ENCODE data around the gene RUBCN.
A peak's percentile ranks its signal among the peaks of the same experiment; 100 is the strongest.
"Not testable (repeated sequence)": the region's sequence is repeated elsewhere in the genome, so short reads cannot be mapped to it uniquely, and the experiment has no call there.

RUBCN gene

GRCh38 chr3:197657541-197658292, 79.0 kb downstream of the RUBCN start:
- H2BK120ac ChIP-seq (ENCODE audit: low read depth, low read length); H3K9ac ChIP-seq (ENCODE audit: low read length); H3K56ac ChIP-seq (ENCODE audit: low read length); H3K23ac ChIP-seq (ENCODE audit: low read length); H3K4me1 ChIP-seq (ENCODE audit: control insufficient read depth, low read depth, low read length); H3K79me2 ChIP-seq (ENCODE audit: control insufficient read depth, insufficient read depth, low read length); H3K27ac ChIP-seq (ENCODE audit: low read depth, low read length); H3K4me3 ChIP-seq (ENCODE audit: low read length); H2AK5ac ChIP-seq (ENCODE audit: low read length); H2BK5ac ChIP-seq (ENCODE audit: low read length); H3K36me3 ChIP-seq (ENCODE audit: control insufficient read depth, insufficient read depth, low read length); H3K4ac ChIP-seq (ENCODE audit: low read depth, low read length); H3K27me3 ChIP-seq (ENCODE audit: insufficient read depth, low read length, poor library complexity); H4K5ac ChIP-seq (ENCODE audit: low read length); H3K18ac ChIP-seq (ENCODE audit: low read length); H3K79me1 ChIP-seq (ENCODE audit: low read length); H2BK15ac ChIP-seq (replicated peaks; ENCODE audit: low read depth); H3K4me2 ChIP-seq (ENCODE audit: low read length); DNase-seq; H4K8ac ChIP-seq (ENCODE audit: low read depth, low read length): not testable (repeated sequence)
- WGBS (ENCODE audit: extremely low coverage, insufficient coverage, low lambda C conversion rate): no CpG with 5 or more reads among the region's 30 CpGs

GRCh38 chr3:197656960-197657359, 79.7 kb downstream of the RUBCN start:
- not testable (repeated sequence) for H2BK15ac ChIP-seq (replicated peaks; ENCODE audit: low read depth); H4K5ac ChIP-seq (ENCODE audit: low read length); H3K27ac ChIP-seq (ENCODE audit: low read depth, low read length); H3K23ac ChIP-seq (ENCODE audit: low read length); H3K4me1 ChIP-seq (ENCODE audit: control insufficient read depth, low read depth, low read length); H3K79me1 ChIP-seq (ENCODE audit: low read length); H3K36me3 ChIP-seq (ENCODE audit: control insufficient read depth, insufficient read depth, low read length); H3K9ac ChIP-seq (ENCODE audit: low read length); H3K4me2 ChIP-seq (ENCODE audit: low read length); DNase-seq; H3K79me2 ChIP-seq (ENCODE audit: control insufficient read depth, insufficient read depth, low read length); H4K8ac ChIP-seq (ENCODE audit: low read depth, low read length); H2BK5ac ChIP-seq (ENCODE audit: low read length); H2BK120ac ChIP-seq (ENCODE audit: low read depth, low read length); H3K18ac ChIP-seq (ENCODE audit: low read length); H3K4ac ChIP-seq (ENCODE audit: low read depth, low read length); H3K27me3 ChIP-seq (ENCODE audit: insufficient read depth, low read length, poor library complexity); H2AK5ac ChIP-seq (ENCODE audit: low read length); H3K56ac ChIP-seq (ENCODE audit: low read length); H3K4me3 ChIP-seq (ENCODE audit: low read length)
- no CpG with 5 or more reads among the region's 12 CpGs for WGBS (ENCODE audit: extremely low coverage, insufficient coverage, low lambda C conversion rate)

DNA sequence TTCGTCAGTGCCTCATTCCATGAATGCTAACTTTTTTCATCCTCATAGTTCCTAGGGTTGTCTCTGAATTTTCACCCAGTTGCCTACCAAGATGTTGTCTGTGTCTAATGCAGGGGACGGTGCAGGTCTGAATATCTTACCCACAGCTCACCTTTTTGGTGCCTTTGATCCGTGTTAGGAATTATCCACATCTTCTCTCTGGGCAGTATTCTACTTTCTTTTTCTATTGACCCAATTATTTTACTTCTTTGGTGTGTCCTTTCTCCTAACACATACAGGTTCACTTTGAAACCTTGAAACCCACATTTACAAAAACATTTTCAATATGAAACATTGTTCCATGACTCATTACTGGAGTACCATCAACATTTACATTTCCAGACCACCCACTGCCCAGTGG, 80.6 kb downstream of the RUBCN start:
- H2BK15ac ChIP-seq (replicated peaks; ENCODE audit: low read depth); H2BK5ac ChIP-seq (ENCODE audit: low read length); H2BK120ac ChIP-seq (ENCODE audit: low read depth, low read length); H3K27me3 ChIP-seq (ENCODE audit: insufficient read depth, low read length, poor library complexity); H4K5ac ChIP-seq (ENCODE audit: low read length); H3K79me2 ChIP-seq (ENCODE audit: control insufficient read depth, insufficient read depth, low read length); H3K4me3 ChIP-seq (ENCODE audit: low read length); H3K4ac ChIP-seq (ENCODE audit: low read depth, low read length); H3K56ac ChIP-seq (ENCODE audit: low read length); H4K8ac ChIP-seq (ENCODE audit: low read depth, low read length); H3K27ac ChIP-seq (ENCODE audit: low read depth, low read length); DNase-seq; H2AK5ac ChIP-seq (ENCODE audit: low read length); H3K36me3 ChIP-seq (ENCODE audit: control insufficient read depth, insufficient read depth, low read length); H3K79me1 ChIP-seq (ENCODE audit: low read length); H3K9ac ChIP-seq (ENCODE audit: low read length); H3K4me2 ChIP-seq (ENCODE audit: low read length); H3K23ac ChIP-seq (ENCODE audit: low read length); H3K18ac ChIP-seq (ENCODE audit: low read length); H3K4me1 ChIP-seq (ENCODE audit: control insufficient read depth, low read depth, low read length): not testable (repeated sequence)
- no CpG with 5 or more reads among the region's 3 CpGs for WGBS (ENCODE audit: extremely low coverage, insufficient coverage, low lambda C conversion rate)

DNA sequence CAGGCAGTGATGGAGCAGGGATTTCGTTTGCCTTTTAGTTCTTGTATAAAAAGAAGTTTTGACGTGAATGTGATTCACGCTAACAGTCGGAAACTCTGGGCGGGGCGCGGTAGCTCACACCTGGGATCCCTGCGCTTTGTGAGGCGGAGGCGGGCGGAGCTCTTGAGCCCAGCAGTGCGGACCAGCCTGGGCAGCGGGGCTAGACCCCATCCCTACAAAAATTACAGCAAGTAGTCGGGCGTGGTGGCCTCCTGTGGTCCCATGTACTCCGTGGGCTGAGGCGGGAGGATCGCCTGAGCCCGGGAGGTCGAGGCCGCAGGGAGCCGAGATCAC, 81.7 kb downstream of the RUBCN start:
- H4K8ac ChIP-seq (ENCODE audit: low read depth, low read length); H3K27ac ChIP-seq (ENCODE audit: low read depth, low read length); H4K5ac ChIP-seq (ENCODE audit: low read length); H3K79me1 ChIP-seq (ENCODE audit: low read length); H3K4ac ChIP-seq (ENCODE audit: low read depth, low read length); H3K79me2 ChIP-seq (ENCODE audit: control insufficient read depth, insufficient read depth, low read length); H3K4me2 ChIP-seq (ENCODE audit: low read length); H3K4me3 ChIP-seq (ENCODE audit: low read length); H3K56ac ChIP-seq (ENCODE audit: low read length); H3K4me1 ChIP-seq (ENCODE audit: control insufficient read depth, low read depth, low read length); H2AK5ac ChIP-seq (ENCODE audit: low read length); H2BK120ac ChIP-seq (ENCODE audit: low read depth, low read length); H3K9ac ChIP-seq (ENCODE audit: low read length); H3K27me3 ChIP-seq (ENCODE audit: insufficient read depth, low read length, poor library complexity); H2BK15ac ChIP-seq (replicated peaks; ENCODE audit: low read depth); H3K18ac ChIP-seq (ENCODE audit: low read length); H3K23ac ChIP-seq (ENCODE audit: low read length); H3K36me3 ChIP-seq (ENCODE audit: control insufficient read depth, insufficient read depth, low read length); H2BK5ac ChIP-seq (ENCODE audit: low read length); DNase-seq: not testable (repeated sequence)
- WGBS (ENCODE audit: extremely low coverage, insufficient coverage, low lambda C conversion rate): no CpG with 5 or more reads among the region's 22 CpGs

- not testable (repeated sequence) for H3K9ac ChIP-seq (ENCODE audit: low read length); H2AK5ac ChIP-seq (ENCODE audit: low read length); H3K4me3 ChIP-seq (ENCODE audit: low read length); H2BK120ac ChIP-seq (ENCODE audit: low read depth, low read length); H4K8ac ChIP-seq (ENCODE audit: low read depth, low read length); H4K5ac ChIP-seq (ENCODE audit: low read length); H3K27ac ChIP-seq (ENCODE audit: low read depth, low read length); H3K36me3 ChIP-seq (ENCODE audit: control insufficient read depth, insufficient read depth, low read length); H3K4me1 ChIP-seq (ENCODE audit: control insufficient read depth, low read depth, low read length); H3K18ac ChIP-seq (ENCODE audit: low read length); H3K4me2 ChIP-seq (ENCODE audit: low read length); H2BK5ac ChIP-seq (ENCODE audit: low read length); H3K4ac ChIP-seq (ENCODE audit: low read depth, low read length); H3K23ac ChIP-seq (ENCODE audit: low read length); H3K79me2 ChIP-seq (ENCODE audit: control insufficient read depth, insufficient read depth, low read length); H3K27me3 ChIP-seq (ENCODE audit: insufficient read depth, low read length, poor library complexity); H2BK15ac ChIP-seq (replicated peaks; ENCODE audit: low read depth); H3K79me1 ChIP-seq (ENCODE audit: low read length)
- peak overlapping the region; percentile 25 for H3K56ac ChIP-seq (ENCODE audit: low read length)
- DNase-seq: peak; percentile 71
- WGBS (ENCODE audit: extremely low coverage, insufficient coverage, low lambda C conversion rate): no CpG with 5 or more reads among the region's 100 CpGs
Measured at GRCh38 chr3:197654090-197654997, 82.4 kb downstream of the RUBCN start.
